OCI-LY3 (cell line): ENCODE results near the gene OR10H1.

Experiments used
- H2AFZ ChIP-seq: fragments of 200-600, 300-600 bp; shearing (Covaris generic); 2 replicates; pipeline ENCODE4 v1.6.0; 2014; ENCODE audit warnings: antibody characterized with exemption, low read depth, low read length
- H3K27ac ChIP-seq: fragments of 200-600, 300-600 bp; sonication (generic); 2 replicates; pipeline ENCODE4 v1.5.1; 2014; ENCODE audit warnings: mild to moderate bottlenecking, low read length, moderate library complexity, mixed read lengths
- H3K27me3 ChIP-seq: fragments of 200-600, 300-600 bp; sonication (generic); 2 replicates; pipeline ENCODE4 v1.6.1; 2014; ENCODE audit warnings: low read depth, low read length, mixed read lengths
- H3K36me3 ChIP-seq: fragments of 200-600, 300-600 bp; sonication (generic); replicated peaks from 2 replicates; pipeline ENCODE3; 2014; ENCODE audit warnings: low read depth, low read length, mixed read lengths
- H3K4me1 ChIP-seq: fragments of 300-600, 200-600 bp; sonication (generic); 2 replicates; pipeline ENCODE4 v1.6.1; 2014; ENCODE audit warnings: low read length, mixed read lengths
- H3K4me2 ChIP-seq: fragments of 200-600, 300-600 bp; sonication (generic); 2 replicates; pipeline ENCODE4 v1.6.1; 2014; ENCODE audit warnings: low read length, mixed read lengths
- H3K4me3 ChIP-seq: fragments of 300-600, 200-600 bp; sonication (generic); 2 replicates; pipeline ENCODE4 v1.5.1; 2014; ENCODE audit warnings: antibody characterized with exemption, mild to moderate bottlenecking, low read length, moderate library complexity
- H3K79me2 ChIP-seq: fragments of 300-600, 200-600 bp; shearing (Covaris generic); 2 replicates; pipeline ENCODE4 v1.6.1; 2014; ENCODE audit warnings: mild to moderate bottlenecking, low read length, mixed read lengths
- H3K9ac ChIP-seq: fragments of 300-600, 200-600 bp; shearing (Covaris generic); 2 replicates; pipeline ENCODE4 v1.6.0; 2014; ENCODE audit warnings: mild to moderate bottlenecking, low read length, moderate library complexity
- H3K9me3 ChIP-seq: fragments of 200-600, 300-600 bp; shearing (Covaris generic); 2 replicates; pipeline ENCODE4 v1.6.1; 2014; ENCODE audit warnings: low read length, mixed read lengths; ENCODE audit not compliant: insufficient read depth
- H4K20me1 ChIP-seq: fragments of 200-600, 300-600 bp; sonication (generic); 2 replicates; pipeline ENCODE4 v1.6.1; 2016; ENCODE audit warnings: low read length, mixed read lengths; ENCODE audit not compliant: insufficient read depth
- CTCF ChIP-seq: fragments of 200-600, 300-600 bp; sonication (generic); IDR thresholded peaks from 2 replicates; pipeline ENCODE4 v1.5.1; 2014; ENCODE audit warnings: antibody characterized with exemption, low read length, low read depth
- EZH2phosphoT487 ChIP-seq: fragments of 200-600 bp; shearing (Covaris generic); IDR thresholded peaks from 2 replicates; pipeline ENCODE4 v1.6.1; 2018; ENCODE audit warnings: antibody characterized with exemption, mixed run types, low read depth

The OR10H1 gene

GRCh38 chr19:15759962-15760565 is 55.4 kb downstream of the OR10H1 start:
- Histone ChIP-seq H4K20me1 (no peaks in the 10 kb centered on the region), H3K9ac (no peak overlapping the region), H3K27me3 (no peaks in the 10 kb centered on the region), H3K27ac (no peak overlapping the region), H3K9me3 (no peaks in the 10 kb centered on the region), H3K4me1 (no peaks in the 10 kb centered on the region), H3K36me3 (no peaks in the 10 kb centered on the region), H2AFZ (no peak overlapping the region), H3K4me2 (no peak overlapping the region), H3K4me3 (no peak overlapping the region), H3K79me2 (no peaks in the 10 kb centered on the region)
- TF ChIP-seq CTCF, result no peak
- no peak for TF ChIP-seq EZH2phosphoT487

GRCh38 chr19:15758379-15758778 is 57.1 kb downstream of the OR10H1 start:
- Histone ChIP-seq H3K4me1 (no peaks in the 10 kb centered on the region), H3K9ac (no peak overlapping the region), H3K36me3 (no peaks in the 10 kb centered on the region), H4K20me1 (no peaks in the 10 kb centered on the region), H3K27me3 (no peaks in the 10 kb centered on the region), H3K27ac (no peak overlapping the region), H2AFZ (no peak overlapping the region), H3K4me2 (no peak overlapping the region), H3K79me2 (no peaks in the 10 kb centered on the region), H3K4me3 (no peak overlapping the region), H3K9me3 (no peaks in the 10 kb centered on the region)
- TF ChIP-seq CTCF (no peak), EZH2phosphoT487 (no peak)
